ENCODE data around the gene BTG1. TPM values are rescaled to one million over a fixed set of nuclear protein-coding genes. Genes with fewer than 3 reads are reported as not detected.

BTG1 gene
- total RNA-seq, 1 experiment from 2014 or later = 26.7 TPM

GRCh38 chr12:92134638-92135274 is 10.9 kb downstream of the BTG1 start (continued):
- no peak for TF ChIP-seq IRF1 (CRISPR knock-in tag; IDR thresholded peaks at IDR 0.05)
- no peak for TF ChIP-seq CTCF (IDR thresholded peaks at IDR 0.05)
- no peak for TF ChIP-seq ZNF219 (CRISPR knock-in tag; IDR thresholded peaks at IDR 0.05; ENCODE audit: borderline replicate concordance)
- TF ChIP-seq SMAD3 (CRISPR knock-in tag; IDR thresholded peaks at IDR 0.05; ENCODE audit: borderline replicate concordance) = no peak

- Mint-ChIP-seq H3K4me3 (no peak overlapping the region), H3K9me3 (0 out of 2 replicates have a peak, but pooled peaks cover 3% of the 10 kb centered on the region), H3K4me1 (peaks cover 79% of the 10 kb centered on the region), H3K36me3 (peaks cover 9% of the 10 kb centered on the region), H3K27me3 (ENCODE audit: low read depth) (no peaks in the 10 kb centered on the region), H3K27ac (peak overlapping the region; percentile 43; the same call in 1 of the 2 replicates)
- ATAC-seq (peak; percentile 24; the same call in 1 of the 2 replicates), DNase-seq (ENCODE audit: low spot score) (no peak)
- TF ChIP-seq FOXK1 (CRISPR knock-in tag; IDR thresholded peaks at IDR 0.05) = no peak
- no peak for TF ChIP-seq ATF2 (CRISPR knock-in tag; IDR thresholded peaks at IDR 0.05; ENCODE audit: borderline replicate concordance, low read depth)
- TF ChIP-seq HMGXB4 (CRISPR knock-in tag; IDR thresholded peaks at IDR 0.05) = no peak
- TF ChIP-seq E2F1 (CRISPR knock-in tag; IDR thresholded peaks at IDR 0.05) = no peak
- no peak for TF ChIP-seq JUN (CRISPR knock-in tag; IDR thresholded peaks at IDR 0.05)
- TF ChIP-seq FOXJ3 (CRISPR knock-in tag; IDR thresholded peaks at IDR 0.05; ENCODE audit: borderline replicate concordance) = no peak
- no peak for TF ChIP-seq E2F4 (CRISPR knock-in tag; IDR thresholded peaks at IDR 0.05; ENCODE audit: borderline replicate concordance, low read depth)
- TF ChIP-seq GTF2I (CRISPR knock-in tag; conservative IDR thresholded peaks at IDR 0.05) = no peak
- POLR2A ChIA-PET = interaction anchor here (7.8 kb wide), 1 partner anchor 11 kb away, joined by 67 read pairs; the partner anchor contains the start of gene BTG1
- CTCF ChIA-PET = interaction anchor here (0.8 to 1.2 kb wide), 3 partner anchors 10 to 764 kb away, joined by 3 to 6 read pairs (median 3); no protein-coding TSS in a partner anchor
Measured at GRCh38 chr12:92133795-92134637, 11.6 kb downstream of the BTG1 start.
